OCI-LY1 (cell line): Measurements from ENCODE around the gene B4GALT6.

Experiments
- H2AFZ ChIP-seq: fragments of 200-600 bp; sonication (generic), shearing (Covaris generic); 2 replicates; pipeline ENCODE4 v1.6.0; 2014; ENCODE audit warnings: antibody characterized with exemption, mild to moderate bottlenecking, low read length
- H3F3A ChIP-seq: fragments of 200-600 bp; sonication (generic), shearing (Covaris generic); 2 replicates; pipeline ENCODE4 v1.6.0; 2014; ENCODE audit warnings: mild to moderate bottlenecking, antibody characterized with exemption, low read length, moderate library complexity; ENCODE audit not compliant: insufficient read depth
- H3K27ac ChIP-seq: fragments of 200-600 bp; sonication (generic); 2 replicates; pipeline ENCODE4 v1.5.1; 2014; ENCODE audit warnings: low read length, mixed run types, mild to moderate bottlenecking, low read depth; ENCODE audit not compliant: poor library complexity, severe bottlenecking
- H3K27me3 ChIP-seq: fragments of 200-600 bp; sonication (generic); 2 replicates; pipeline ENCODE4 v1.6.0; 2014; ENCODE audit warnings: antibody characterized with exemption, mild to moderate bottlenecking, low read length, moderate library complexity; ENCODE audit not compliant: insufficient read depth
- H3K36me3 ChIP-seq: fragments of 200-600 bp; sonication (generic); 2 replicates; pipeline ENCODE4 v1.6.1; 2014; ENCODE audit warnings: mild to moderate bottlenecking, antibody characterized with exemption, low read length, moderate library complexity, mixed read lengths; ENCODE audit not compliant: insufficient read depth
- H3K4me1 ChIP-seq: fragments of 200-600 bp; sonication (generic); 2 replicates; pipeline ENCODE4 v1.5.1; 2014; ENCODE audit warnings: mild to moderate bottlenecking, low read length, moderate library complexity; ENCODE audit not compliant: insufficient read depth, severe bottlenecking
- H3K4me2 ChIP-seq: fragments of 200-600 bp; sonication (generic), shearing (Covaris generic); 2 replicates; pipeline ENCODE4 v1.6.1; 2014; ENCODE audit warnings: low read length
- H3K4me3 ChIP-seq: fragments of 200-600 bp; sonication (generic); 2 replicates; pipeline ENCODE4 v1.5.1; 2014; ENCODE audit warnings: low read length, low read depth, mild to moderate bottlenecking, mixed read lengths; ENCODE audit not compliant: poor library complexity, severe bottlenecking
- H3K79me2 ChIP-seq: fragments of 200-600 bp; shearing (Covaris generic); 2 replicates; pipeline ENCODE4 v1.6.1; 2016; ENCODE audit warnings: mixed run types, low read length, mixed read lengths; ENCODE audit not compliant: insufficient read depth
- H3K9ac ChIP-seq: fragments of 200-600 bp; sonication (generic), shearing (Covaris generic); 2 replicates; pipeline ENCODE4 v1.6.1; 2014; ENCODE audit warnings: mild to moderate bottlenecking, low read length, mixed read lengths
- H3K9me2 ChIP-seq: fragments of 200-600 bp; sonication (generic), shearing (Covaris generic); 2 replicates; pipeline ENCODE4 v1.6.1; 2014; ENCODE audit warnings: low read depth, mild to moderate bottlenecking, low read length, mixed read lengths
- H3K9me3 ChIP-seq: fragments of 200-600 bp; shearing (Covaris generic); 2 replicates; pipeline ENCODE4 v1.6.1; 2014; ENCODE audit warnings: low read length, mixed read lengths
- H4K20me1 ChIP-seq: fragments of 200-600 bp; sonication (generic), shearing (Covaris generic); 2 replicates; pipeline ENCODE4 v1.6.0; 2016; ENCODE audit warnings: mild to moderate bottlenecking, low read length; ENCODE audit not compliant: insufficient read depth
- CTCF ChIP-seq: fragments of 200-600 bp; sonication (generic), shearing (Covaris generic); IDR thresholded peaks from 2 replicates; pipeline ENCODE4 v1.5.1; 2017; ENCODE audit warnings: mild to moderate bottlenecking, antibody characterized with exemption, low read length, moderate library complexity, mixed read lengths
- EZH2 ChIP-seq: fragments of 200-600 bp; sonication (generic), shearing (Covaris generic); IDR thresholded peaks from 2 replicates; pipeline ENCODE4 v1.8.0; 2017; ENCODE audit warnings: borderline replicate concordance, mixed run types, mild to moderate bottlenecking, antibody characterized with exemption, low read length, moderate library complexity, mixed read lengths

The B4GALT6 gene

GRCh38 chr18:31723990-31724711, 39.8 kb upstream of the B4GALT6 start:
- Histone ChIP-seq H3K9me2 (no peaks in the 10 kb centered on the region), H3K27me3 (no peaks in the 10 kb centered on the region; the same call in 1 of the 2 replicates), H3K4me3 (no peak overlapping the region), H3K4me1 (no peaks in the 10 kb centered on the region), H4K20me1 (no peaks in the 10 kb centered on the region), H2AFZ (no peak overlapping the region), H3K9me3 (no peaks in the 10 kb centered on the region), H3K79me2 (no peaks in the 10 kb centered on the region), H3K27ac (no peak overlapping the region), H3K36me3 (no peaks in the 10 kb centered on the region), H3F3A (no peaks in the 10 kb centered on the region), H3K9ac (no peak overlapping the region), H3K4me2 (no peak overlapping the region)
- TF ChIP-seq EZH2: no peak
- no peak for TF ChIP-seq CTCF

GRCh38 chr18:31723639-31723989, 39.2 kb upstream of the B4GALT6 start:
- H2AFZ ChIP-seq: no peak overlapping the region
- no peak overlapping the region for H3K4me2 ChIP-seq
- H3K36me3 ChIP-seq: no peaks in the 10 kb centered on the region
- no peak overlapping the region for H3K9ac ChIP-seq
- no peaks in the 10 kb centered on the region for H3K4me1 ChIP-seq
- no peak for TF ChIP-seq EZH2
- TF ChIP-seq CTCF: no peak
- H3K27me3 ChIP-seq: no peaks in the 10 kb centered on the region; the same call in 1 of the 2 replicates
- no peak overlapping the region for H3K4me3 ChIP-seq
- no peaks in the 10 kb centered on the region for H3F3A ChIP-seq
- H3K9me2 ChIP-seq: no peaks in the 10 kb centered on the region
- H3K79me2 ChIP-seq: no peaks in the 10 kb centered on the region
- H3K9me3 ChIP-seq: no peaks in the 10 kb centered on the region
- no peak overlapping the region for H3K27ac ChIP-seq
- H4K20me1 ChIP-seq: no peaks in the 10 kb centered on the region

- Histone ChIP-seq H3K9me2 (no peaks in the 10 kb centered on the region), H3K36me3 (no peaks in the 10 kb centered on the region), H3K27ac (no peak overlapping the region), H3K4me2 (no peak overlapping the region), H3K4me3 (no peak overlapping the region), H3K4me1 (no peaks in the 10 kb centered on the region), H2AFZ (no peak overlapping the region), H3K27me3 (no peaks in the 10 kb centered on the region; the same call in 1 of the 2 replicates), H3F3A (no peaks in the 10 kb centered on the region), H3K9ac (no peak overlapping the region), H4K20me1 (no peaks in the 10 kb centered on the region), H3K79me2 (no peaks in the 10 kb centered on the region), H3K9me3 (no peaks in the 10 kb centered on the region)
- peak; percentile 79 for TF ChIP-seq CTCF
- no peak for TF ChIP-seq EZH2
Measured at GRCh38 chr18:31722369-31722957, 38.1 kb upstream of the B4GALT6 start.
